ENCODE data around the gene LIPA. TPM values are rescaled to one million over a fixed set of nuclear protein-coding genes. Genes with fewer than 3 reads are reported as not detected.
"Not testable (repeated sequence)": the region's sequence is repeated elsewhere in the genome, so short reads cannot be mapped to it uniquely, and the experiment has no call there.

The LIPA gene
- total RNA-seq, 1 experiment from 2014 or later = 45.2 TPM

DNA sequence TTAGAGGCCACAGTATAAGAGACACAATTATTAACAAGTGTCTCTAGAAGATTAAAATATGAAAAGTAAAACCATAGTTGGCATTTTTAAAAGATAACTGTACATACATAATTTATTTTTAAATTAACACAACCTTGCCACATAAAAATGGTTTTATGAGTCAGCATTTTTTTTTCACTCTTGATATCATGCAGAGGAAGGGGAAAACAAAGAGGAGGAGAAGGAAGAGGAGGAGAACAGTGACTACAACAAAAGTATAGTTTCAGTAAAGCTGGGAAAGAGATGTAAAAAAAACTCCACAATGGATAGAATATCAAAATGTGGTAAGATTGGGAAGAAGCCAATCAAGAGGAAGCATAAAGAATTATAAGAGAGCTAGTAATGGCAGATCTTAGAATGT lies 78.5 kb downstream of the LIPA start:
- CTCF ChIA-PET = interaction anchor here (0.7 kb wide), 1 partner anchor 245 kb away, joined by 4 read pairs; no protein-coding TSS in a partner anchor

GRCh38 chr10:89171996-89172395 lies 79.6 kb downstream of the LIPA start:
- Histone ChIP-seq H3K79me2 (ENCODE audit: low read depth) (no peaks in the 10 kb centered on the region), H3K4me2 (no peak overlapping the region), H2AFZ (no peak overlapping the region)

More for the DNA sequence above, 78.5 kb downstream of the LIPA start:
- H3F3A ChIP-seq (ENCODE audit: insufficient read depth, low read depth) = no peaks in the 10 kb centered on the region
- peak overlapping the region; percentile 66; the same call in 1 of the 2 replicates for H2AFZ ChIP-seq
- no peaks in the 10 kb centered on the region for H3K79me2 ChIP-seq (ENCODE audit: low read depth)
- TF ChIP-seq CTCF (conservative IDR thresholded peaks at IDR 0.05) (no peak), EZH2 (IDR thresholded peaks at IDR 0.05; ENCODE audit: low read depth) (no peak)
- no peaks in the 10 kb centered on the region for H3K4me1 ChIP-seq (replicated peaks; ENCODE audit: insufficient read depth)
- H3K4me3 ChIP-seq = no peak overlapping the region
- no peaks in the 10 kb centered on the region for H3K9me2 ChIP-seq (ENCODE audit: insufficient read depth)
- intact Hi-C loops (cut with micrococcal nuclease; ENCODE audit: unreplicated experiment) = no loop called here
- BruUV-seq (replicated peaks) = no TSS peak
- H3K36me3 ChIP-seq (ENCODE audit: low read depth) = no peaks in the 10 kb centered on the region
- H3K9me3 ChIP-seq (ENCODE audit: insufficient read depth, low read depth) = no peaks in the 10 kb centered on the region
- no peak for DNase-seq
- POLR2A ChIA-PET (ENCODE audit: unreplicated experiment) = interaction anchor here (0.6 kb wide), 1 partner anchor 743 kb away, joined by 4 read pairs; no protein-coding TSS in a partner anchor
- H3K4me2 ChIP-seq = no peak overlapping the region
- H3K27ac ChIP-seq = no peak overlapping the region
- no peaks in the 10 kb centered on the region for H3K27me3 ChIP-seq (ENCODE audit: insufficient read depth, low read depth)
- H4K20me1 ChIP-seq (ENCODE audit: insufficient read depth) = no peaks in the 10 kb centered on the region

GRCh38 chr10:89171263-89171872 lies 80.2 kb downstream of the LIPA start:
- no peaks in the 10 kb centered on the region for H3K79me2 ChIP-seq (ENCODE audit: low read depth)
- H3F3A ChIP-seq (ENCODE audit: insufficient read depth, low read depth) = no peaks in the 10 kb centered on the region
- no peak overlapping the region for H3K4me3 ChIP-seq
- no TSS peak for BruUV-seq (replicated peaks)
- no peak for DNase-seq
- intact Hi-C loops (cut with micrococcal nuclease; ENCODE audit: unreplicated experiment) = no loop called here
- no peak overlapping the region for H3K27ac ChIP-seq
- no peaks in the 10 kb centered on the region for H3K9me3 ChIP-seq (ENCODE audit: insufficient read depth, low read depth)
- H3K4me1 ChIP-seq (replicated peaks; ENCODE audit: insufficient read depth) = no peaks in the 10 kb centered on the region
- no peaks in the 10 kb centered on the region for H3K27me3 ChIP-seq (ENCODE audit: insufficient read depth, low read depth)
- H2AFZ ChIP-seq = no peak overlapping the region
- CTCF ChIA-PET = no interaction called here
- POLR2A ChIA-PET (ENCODE audit: unreplicated experiment) = no interaction called here
- no peaks in the 10 kb centered on the region for H3K36me3 ChIP-seq (ENCODE audit: low read depth)
- no peak overlapping the region for H3K4me2 ChIP-seq
- H3K9me2 ChIP-seq (ENCODE audit: insufficient read depth) = no peaks in the 10 kb centered on the region
- no peak for TF ChIP-seq EZH2 (IDR thresholded peaks at IDR 0.05; ENCODE audit: low read depth)
- H4K20me1 ChIP-seq (ENCODE audit: insufficient read depth) = no peaks in the 10 kb centered on the region

More at GRCh38 chr10:89171996-89172395, 79.6 kb downstream of the LIPA start:
- POLR2A ChIA-PET (ENCODE audit: unreplicated experiment) = no interaction called here
- CTCF ChIA-PET = no interaction called here
- Histone ChIP-seq H3K36me3 (ENCODE audit: low read depth) (no peaks in the 10 kb centered on the region), H4K20me1 (ENCODE audit: insufficient read depth) (no peaks in the 10 kb centered on the region), H3K27me3 (ENCODE audit: insufficient read depth, low read depth) (no peaks in the 10 kb centered on the region), H3K4me3 (no peak overlapping the region), H3K9me3 (ENCODE audit: insufficient read depth, low read depth) (no peaks in the 10 kb centered on the region), H3K4me1 (replicated peaks; ENCODE audit: insufficient read depth) (no peaks in the 10 kb centered on the region), H3K27ac (no peak overlapping the region), H3F3A (ENCODE audit: insufficient read depth, low read depth) (no peaks in the 10 kb centered on the region), H3K9me2 (ENCODE audit: insufficient read depth) (no peaks in the 10 kb centered on the region)
- TF ChIP-seq CTCF (conservative IDR thresholded peaks at IDR 0.05) = no peak
- TF ChIP-seq EZH2 (IDR thresholded peaks at IDR 0.05; ENCODE audit: low read depth) = no peak
- intact Hi-C loops (cut with micrococcal nuclease; ENCODE audit: unreplicated experiment) = no loop called here
- no peak for DNase-seq
- BruUV-seq (replicated peaks) = no TSS peak

DNA sequence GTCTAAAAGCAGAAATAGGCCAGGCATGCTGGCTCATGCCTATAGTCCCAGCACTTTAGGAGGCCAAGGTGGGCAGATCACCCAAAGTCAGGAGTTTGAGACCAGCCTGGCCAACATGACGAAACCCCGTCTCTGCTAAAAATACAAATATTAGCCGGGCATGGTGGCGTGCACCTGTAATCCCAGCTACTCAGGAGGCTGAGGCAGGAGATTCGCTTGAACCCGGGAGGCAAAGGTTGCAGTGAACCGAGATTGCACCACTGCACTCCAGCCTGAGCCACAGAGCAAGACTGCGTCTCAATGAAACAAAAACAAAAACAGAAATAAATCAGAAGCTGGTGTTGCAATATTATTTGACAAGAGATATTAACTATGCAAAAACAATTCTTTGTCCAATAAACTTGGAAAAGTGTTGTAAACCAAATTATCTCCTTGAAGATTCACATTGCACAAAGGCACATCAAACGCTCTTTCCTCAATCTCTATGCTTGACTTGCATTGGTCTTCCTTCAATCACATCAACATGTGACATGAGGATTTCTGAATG lies 83.1 kb downstream of the LIPA start:
- H3F3A ChIP-seq (ENCODE audit: insufficient read depth, low read depth); H2AFZ ChIP-seq; POLR2A ChIA-PET (ENCODE audit: unreplicated experiment); H3K4me2 ChIP-seq; H3K4me1 ChIP-seq (replicated peaks; ENCODE audit: insufficient read depth); H3K27me3 ChIP-seq (ENCODE audit: insufficient read depth, low read depth); CTCF ChIA-PET; H3K79me2 ChIP-seq (ENCODE audit: low read depth); H4K20me1 ChIP-seq (ENCODE audit: insufficient read depth); H3K36me3 ChIP-seq (ENCODE audit: low read depth); DNase-seq; H3K4me3 ChIP-seq; H3K9me2 ChIP-seq (ENCODE audit: insufficient read depth); intact Hi-C loops (cut with micrococcal nuclease; ENCODE audit: unreplicated experiment); BruUV-seq (replicated peaks); H3K27ac ChIP-seq; H3K9me3 ChIP-seq (ENCODE audit: insufficient read depth, low read depth): not testable (repeated sequence)
